Endothelial cell (in vitro differentiated cells): ENCODE results near the gene SLC15A5. TPM values are rescaled to one million over a fixed set of nuclear protein-coding genes. Genes with fewer than 3 reads are reported as not detected.

Source experiments
- DNase-seq: peaks from one replicate; pipeline ENCODE4 v3.0.0; 2021; ENCODE audit warnings: low spot score
- H3K27ac Mint-ChIP-seq: one replicate; pipeline ENCODE4 v1.8.0; 2021; ENCODE audit warnings: mixed read lengths, inconsistent platforms; ENCODE audit not compliant: unreplicated experiment
- H3K27me3 Mint-ChIP-seq: one replicate; pipeline ENCODE4 v1.8.0; 2021; ENCODE audit warnings: mild to moderate bottlenecking, moderate library complexity, mixed read lengths, inconsistent platforms; ENCODE audit not compliant: unreplicated experiment
- H3K36me3 Mint-ChIP-seq: one replicate; pipeline ENCODE4 v1.8.0; 2021; ENCODE audit warnings: mild to moderate bottlenecking, low read depth, mixed read lengths, inconsistent platforms; ENCODE audit not compliant: unreplicated experiment
- H3K4me1 Mint-ChIP-seq: one replicate; pipeline ENCODE4 v1.8.0; 2021; ENCODE audit warnings: mild to moderate bottlenecking, mixed read lengths, inconsistent platforms; ENCODE audit not compliant: unreplicated experiment
- H3K4me3 Mint-ChIP-seq: one replicate; pipeline ENCODE4 v1.8.0; 2021; ENCODE audit warnings: mild to moderate bottlenecking, mixed read lengths, inconsistent platforms; ENCODE audit not compliant: unreplicated experiment
- H3K9me3 Mint-ChIP-seq: one replicate; pipeline ENCODE4 v1.8.0; 2021; ENCODE audit warnings: mixed read lengths, inconsistent platforms; ENCODE audit not compliant: unreplicated experiment
- total RNA-seq: library from RNA; stranded (reverse); fragmentation: NEBNext Ultra II Directional; extraction: Animal tissue kit (Norgen Biotek cat#: 25700); gene quantifications from one replicate; pipeline ENCODE4 v1.2.1, GENCODE V29; 2021; ENCODE audit not compliant: unreplicated experiment
- TF ChIP-seq, protein P1 (sequence below): fragments of 200-600 bp; sonication (generic); IDR thresholded peaks from one replicate; pipeline ENCODE4 v1.5.0; 2021; ENCODE audit warnings: antibody characterized with exemption; ENCODE audit not compliant: unreplicated experiment

The SLC15A5 gene
- total RNA-seq, 1 donor from 2014 or later = not detected

DNA sequence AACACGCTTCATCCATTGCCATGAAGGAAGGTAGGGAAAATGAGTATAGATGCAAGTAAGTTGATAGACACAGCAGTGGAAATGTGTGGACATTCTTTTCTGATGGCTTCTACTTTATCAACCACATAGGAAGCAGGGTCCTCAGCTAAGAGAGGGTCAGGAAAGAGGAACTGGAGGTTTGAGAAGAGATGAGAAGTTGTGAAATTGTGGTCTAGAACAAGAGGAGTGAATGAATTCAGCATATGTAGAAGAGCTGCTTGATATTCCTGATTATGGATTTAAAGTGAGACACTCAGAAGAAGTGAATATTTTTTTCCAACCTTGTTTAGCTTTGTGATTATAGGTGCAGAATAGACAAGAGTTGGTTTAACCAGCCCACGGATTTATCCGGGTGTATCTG is 128.5 kb downstream of the SLC15A5 start:
- Mint-ChIP-seq H3K4me3 (no peak overlapping the region), H3K4me1 (no peaks in the 10 kb centered on the region), H3K27me3 (no peaks in the 10 kb centered on the region), H3K36me3 (no peaks in the 10 kb centered on the region), H3K9me3 (no peaks in the 10 kb centered on the region), H3K27ac (no peak overlapping the region)
- TF ChIP-seq, protein P1, sequence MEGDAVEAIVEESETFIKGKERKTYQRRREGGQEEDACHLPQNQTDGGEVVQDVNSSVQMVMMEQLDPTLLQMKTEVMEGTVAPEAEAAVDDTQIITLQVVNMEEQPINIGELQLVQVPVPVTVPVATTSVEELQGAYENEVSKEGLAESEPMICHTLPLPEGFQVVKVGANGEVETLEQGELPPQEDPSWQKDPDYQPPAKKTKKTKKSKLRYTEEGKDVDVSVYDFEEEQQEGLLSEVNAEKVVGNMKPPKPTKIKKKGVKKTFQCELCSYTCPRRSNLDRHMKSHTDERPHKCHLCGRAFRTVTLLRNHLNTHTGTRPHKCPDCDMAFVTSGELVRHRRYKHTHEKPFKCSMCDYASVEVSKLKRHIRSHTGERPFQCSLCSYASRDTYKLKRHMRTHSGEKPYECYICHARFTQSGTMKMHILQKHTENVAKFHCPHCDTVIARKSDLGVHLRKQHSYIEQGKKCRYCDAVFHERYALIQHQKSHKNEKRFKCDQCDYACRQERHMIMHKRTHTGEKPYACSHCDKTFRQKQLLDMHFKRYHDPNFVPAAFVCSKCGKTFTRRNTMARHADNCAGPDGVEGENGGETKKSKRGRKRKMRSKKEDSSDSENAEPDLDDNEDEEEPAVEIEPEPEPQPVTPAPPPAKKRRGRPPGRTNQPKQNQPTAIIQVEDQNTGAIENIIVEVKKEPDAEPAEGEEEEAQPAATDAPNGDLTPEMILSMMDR = no peak
- DNase-seq = no peak

Other genes with a start within 250 kb of the SLC15A5 start
- gene MGST1, start 70.0 kb upstream of the SLC15A5 start, total RNA-seq = 55.9 TPM